ENCODE results near the gene USP6NL. TPM values are rescaled to one million over a fixed set of nuclear protein-coding genes. Genes with fewer than 3 reads are reported as not detected.

The USP6NL gene
- total and polyA plus RNA-seq, 3 experiments from 2014 or later = 1.3 to 3.2 (median 1.9) TPM

- Histone ChIP-seq H3K4me3 (ENCODE audit: low read length) (no peak overlapping the region), H3K27ac (ENCODE audit: low read depth, low read length) (no peak overlapping the region), H3K27me3 (ENCODE audit: insufficient read depth, low read length, poor library complexity, severe bottlenecking) (no peaks in the 10 kb centered on the region), H3K9me3 (ENCODE audit: low read length) (no peaks in the 10 kb centered on the region), H3K4me1 (ENCODE audit: insufficient read depth, low read length) (no peaks in the 10 kb centered on the region), H3K36me3 (ENCODE audit: insufficient read depth, low read length) (no peaks in the 10 kb centered on the region)
- Mint-ChIP-seq H3K4me1 (peaks cover 0 to 4% (median 4%) of the 10 kb centered on the region in 3 donors), H3K36me3 (peaks cover 0 to 2% (median 0%) of the 10 kb centered on the region in 3 donors), H3K4me3 (no peak overlapping the region), H3K27me3 (peaks cover 0 to 5% of the 10 kb centered on the region in 2 donors), H3K27ac (no peak overlapping the region), H3K9me3 (no peaks in the 10 kb centered on the region)
- DNase-seq = peak in 4 of 5 donors; percentile 27 to 60 (median 41)
- POLR2A ChIA-PET = no interaction called here
- CTCF ChIA-PET = interaction anchor here (0.8 to 3.7 kb wide), 8 partner anchors 12 to 304 kb away, joined by 3 to 44 read pairs (median 3); no protein-coding TSS in a partner anchor
These were observed 95.6 kb downstream of the USP6NL start for GRCh38 chr10:11515596-11516430.

- ChIA-PET CTCF (interaction anchor here (1.3 to 3.7 kb wide), 3 partner anchors 211 to 247 kb away, joined by 3 to 44 read pairs (median 10); no protein-coding TSS in a partner anchor), POLR2A (no interaction called here)
- no peak overlapping the region for H3K27ac ChIP-seq (ENCODE audit: low read depth, low read length)
- no peak overlapping the region for H3K27ac Mint-ChIP-seq
- peaks cover 0 to 4% (median 4%) of the 10 kb centered on the region in 3 donors for H3K4me1 Mint-ChIP-seq
- no peak for DNase-seq
- H3K9me3 ChIP-seq (ENCODE audit: low read length) = no peaks in the 10 kb centered on the region
- no peaks in the 10 kb centered on the region for H3K9me3 Mint-ChIP-seq
- H3K27me3 Mint-ChIP-seq = peaks cover 0 to 6% of the 10 kb centered on the region in 2 donors
- no peaks in the 10 kb centered on the region for H3K4me1 ChIP-seq (ENCODE audit: insufficient read depth, low read length)
- H3K27me3 ChIP-seq (ENCODE audit: insufficient read depth, low read length, poor library complexity, severe bottlenecking) = no peaks in the 10 kb centered on the region
- no peaks in the 10 kb centered on the region for H3K36me3 ChIP-seq (ENCODE audit: insufficient read depth, low read length)
- no peaks in the 10 kb centered on the region for H3K36me3 Mint-ChIP-seq
- H3K4me3 Mint-ChIP-seq = no peak overlapping the region
- no peak overlapping the region for H3K4me3 ChIP-seq (ENCODE audit: low read length)
These were observed 97.7 kb downstream of the USP6NL start for GRCh38 chr10:11513727-11514126.

- Histone ChIP-seq H3K4me3 (ENCODE audit: low read length) (no peak overlapping the region), H3K36me3 (ENCODE audit: insufficient read depth, low read length) (no peaks in the 10 kb centered on the region), H3K27ac (ENCODE audit: low read depth, low read length) (no peak overlapping the region), H3K4me1 (ENCODE audit: insufficient read depth, low read length) (no peaks in the 10 kb centered on the region), H3K27me3 (ENCODE audit: insufficient read depth, low read length, poor library complexity, severe bottlenecking) (no peaks in the 10 kb centered on the region), H3K9me3 (ENCODE audit: low read length) (no peaks in the 10 kb centered on the region)
- H3K27ac Mint-ChIP-seq = no peak overlapping the region
- no peak for DNase-seq
- H3K4me1 Mint-ChIP-seq = peaks cover 0 to 4% (median 4%) of the 10 kb centered on the region in 3 donors
- POLR2A ChIA-PET = no interaction called here
- H3K9me3 Mint-ChIP-seq = no peaks in the 10 kb centered on the region
- no peak overlapping the region for H3K4me3 Mint-ChIP-seq
- CTCF ChIA-PET = no interaction called here
- no peaks in the 10 kb centered on the region for H3K36me3 Mint-ChIP-seq
- H3K27me3 Mint-ChIP-seq = peaks cover 0 to 6% of the 10 kb centered on the region in 2 donors
These were observed 98.9 kb downstream of the USP6NL start for GRCh38 chr10:11512596-11512995.

GRCh38 chr10:11511321-11511720 is 100.1 kb downstream of the USP6NL start:
- Mint-ChIP-seq H3K36me3 (peaks cover 0 to 2% (median 0%) of the 10 kb centered on the region in 3 donors), H3K4me1 (peaks cover 0 to 4% (median 4%) of the 10 kb centered on the region in 3 donors), H3K9me3 (no peaks in the 10 kb centered on the region), H3K27ac (no peak overlapping the region), H3K27me3 (peaks cover 0 to 5% of the 10 kb centered on the region in 2 donors), H3K4me3 (no peak overlapping the region)
- ChIA-PET CTCF (interaction anchor here (0.9 kb wide), 2 partner anchors 246 to 253 kb away, joined by 3 read pairs; no protein-coding TSS in a partner anchor), POLR2A (no interaction called here)
- DNase-seq = no peak
- no peaks in the 10 kb centered on the region for H3K4me1 ChIP-seq (ENCODE audit: insufficient read depth, low read length)
- H3K27me3 ChIP-seq (ENCODE audit: insufficient read depth, low read length, poor library complexity, severe bottlenecking) = no peaks in the 10 kb centered on the region
- no peak overlapping the region for H3K27ac ChIP-seq (ENCODE audit: low read depth, low read length)
- H3K36me3 ChIP-seq (ENCODE audit: insufficient read depth, low read length) = no peaks in the 10 kb centered on the region
- H3K4me3 ChIP-seq (ENCODE audit: low read length) = no peak overlapping the region
- H3K9me3 ChIP-seq (ENCODE audit: low read length) = no peaks in the 10 kb centered on the region

- Histone ChIP-seq H3K27ac (ENCODE audit: low read depth, low read length) (no peak overlapping the region), H3K4me3 (ENCODE audit: low read length) (no peak overlapping the region), H3K27me3 (ENCODE audit: insufficient read depth, low read length, poor library complexity, severe bottlenecking) (no peaks in the 10 kb centered on the region), H3K9me3 (ENCODE audit: low read length) (no peaks in the 10 kb centered on the region), H3K36me3 (ENCODE audit: insufficient read depth, low read length) (no peaks in the 10 kb centered on the region), H3K4me1 (ENCODE audit: insufficient read depth, low read length) (no peaks in the 10 kb centered on the region)
- no peak for DNase-seq
- Mint-ChIP-seq H3K4me3 (no peak overlapping the region), H3K36me3 (peaks cover 0 to 2% (median 0%) of the 10 kb centered on the region in 3 donors), H3K27ac (no peak overlapping the region), H3K9me3 (no peaks in the 10 kb centered on the region), H3K4me1 (peaks cover 0 to 4% (median 4%) of the 10 kb centered on the region in 3 donors), H3K27me3 (peaks cover 0 to 5% of the 10 kb centered on the region in 2 donors)
- ChIA-PET POLR2A (no interaction called here), CTCF (interaction anchor here (2.3 kb wide), 1 partner anchor 247 kb away, joined by 7 read pairs; no protein-coding TSS in a partner anchor)
These were observed 100.7 kb downstream of the USP6NL start for GRCh38 chr10:11510736-11511135.

GRCh38 chr10:11510281-11510680 is 101.2 kb downstream of the USP6NL start:
- Histone ChIP-seq H3K4me3 (ENCODE audit: low read length) (no peak overlapping the region), H3K9me3 (ENCODE audit: low read length) (no peaks in the 10 kb centered on the region), H3K36me3 (ENCODE audit: insufficient read depth, low read length) (no peaks in the 10 kb centered on the region), H3K27me3 (ENCODE audit: insufficient read depth, low read length, poor library complexity, severe bottlenecking) (no peaks in the 10 kb centered on the region), H3K27ac (ENCODE audit: low read depth, low read length) (no peak overlapping the region), H3K4me1 (ENCODE audit: insufficient read depth, low read length) (no peaks in the 10 kb centered on the region)
- Mint-ChIP-seq H3K9me3 (no peaks in the 10 kb centered on the region), H3K27me3 (peaks cover 0 to 5% of the 10 kb centered on the region in 2 donors), H3K27ac (no peak overlapping the region), H3K4me3 (no peak overlapping the region), H3K4me1 (peaks cover 0 to under 1% (median 0%) of the 10 kb centered on the region in 3 donors), H3K36me3 (peaks cover 0 to 2% (median 0%) of the 10 kb centered on the region in 3 donors)
- POLR2A ChIA-PET = no interaction called here
- CTCF ChIA-PET = interaction anchor here (2.3 kb wide), 1 partner anchor 247 kb away, joined by 7 read pairs; no protein-coding TSS in a partner anchor
- DNase-seq = no peak

- no peaks in the 10 kb centered on the region for H3K4me1 Mint-ChIP-seq
These were observed 102.4 kb downstream of the USP6NL start for GRCh38 chr10:11509036-11509435.

GRCh38 chr10:11506247-11506789 is 105.1 kb downstream of the USP6NL start:
- CTCF ChIA-PET = interaction anchor here (2.1 to 2.5 kb wide), 2 partner anchors 8 to 10 kb away, joined by 5 to 6 read pairs; no protein-coding TSS in a partner anchor
- Histone ChIP-seq H3K36me3 (ENCODE audit: insufficient read depth, low read length) (no peaks in the 10 kb centered on the region), H3K27me3 (ENCODE audit: insufficient read depth, low read length, poor library complexity, severe bottlenecking) (no peaks in the 10 kb centered on the region), H3K4me3 (ENCODE audit: low read length) (no peak overlapping the region), H3K27ac (ENCODE audit: low read depth, low read length) (no peak overlapping the region), H3K4me1 (ENCODE audit: insufficient read depth, low read length) (no peaks in the 10 kb centered on the region), H3K9me3 (ENCODE audit: low read length) (no peaks in the 10 kb centered on the region)
- DNase-seq = no peak
- no peak overlapping the region for H3K27ac Mint-ChIP-seq
- no peak overlapping the region for H3K4me3 Mint-ChIP-seq
- H3K36me3 Mint-ChIP-seq = peaks cover 0 to 3% (median 0%) of the 10 kb centered on the region in 3 donors
- no peaks in the 10 kb centered on the region for H3K4me1 Mint-ChIP-seq
- POLR2A ChIA-PET = no interaction called here
- no peaks in the 10 kb centered on the region for H3K9me3 Mint-ChIP-seq
- H3K27me3 Mint-ChIP-seq = peaks cover 0 to 4% of the 10 kb centered on the region in 2 donors

More at GRCh38 chr10:11509036-11509435, 102.4 kb downstream of the USP6NL start:
- Mint-ChIP-seq H3K4me3 (no peak overlapping the region), H3K27me3 (peaks cover 0 to 4% of the 10 kb centered on the region in 2 donors), H3K36me3 (peaks cover 0 to 2% (median 0%) of the 10 kb centered on the region in 3 donors), H3K9me3 (no peaks in the 10 kb centered on the region), H3K27ac (no peak overlapping the region)
- H3K4me3 ChIP-seq (ENCODE audit: low read length) = no peak overlapping the region
- H3K4me1 ChIP-seq (ENCODE audit: insufficient read depth, low read length) = no peaks in the 10 kb centered on the region
- ChIA-PET POLR2A (no interaction called here), CTCF (interaction anchor here (2.3 kb wide), 1 partner anchor 249 kb away, joined by 7 read pairs; no protein-coding TSS in a partner anchor)
- no peak for DNase-seq
- no peak overlapping the region for H3K27ac ChIP-seq (ENCODE audit: low read depth, low read length)
- H3K27me3 ChIP-seq (ENCODE audit: insufficient read depth, low read length, poor library complexity, severe bottlenecking) = no peaks in the 10 kb centered on the region
- H3K36me3 ChIP-seq (ENCODE audit: insufficient read depth, low read length) = no peaks in the 10 kb centered on the region
- H3K9me3 ChIP-seq (ENCODE audit: low read length) = no peaks in the 10 kb centered on the region

Measured in CD8-positive, alpha-beta memory T cell (primary cell).